HG02840 (cell line): ENCODE measurements around the gene COL6A3.
"Not testable (repeated sequence)": the region's sequence is repeated elsewhere in the genome, so short reads cannot be mapped to it uniquely, and the experiment has no call there.

Experiments used
- ATAC-seq: cut with Tn5 transposase; IDR thresholded peaks from one replicate; pipeline ENCODE4 v1.9.1; 2021; ENCODE audit warnings: mild to moderate bottlenecking, moderate library complexity, moderate number of reproducible peaks; ENCODE audit not compliant: unreplicated experiment, low FRiP score

The COL6A3 gene

DNA sequence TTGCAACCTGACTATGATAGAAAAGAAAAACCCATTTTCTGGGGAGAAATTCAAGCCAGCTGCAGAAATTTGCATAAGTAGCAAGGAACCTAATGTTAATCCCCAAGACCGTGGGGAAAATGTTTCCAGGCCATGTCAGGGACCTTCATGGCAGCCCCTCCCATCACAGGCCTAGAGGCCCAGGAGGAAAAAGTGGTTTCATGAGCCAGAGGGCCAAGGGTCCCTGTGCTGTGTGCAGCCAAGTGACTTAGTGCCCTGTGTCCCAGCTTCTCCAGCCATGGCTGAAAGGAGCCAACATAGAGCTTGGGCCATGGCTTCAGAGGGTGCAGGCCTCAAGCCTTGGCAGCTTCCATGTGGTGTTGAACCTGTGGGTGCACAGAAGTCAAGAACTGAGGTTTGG, 110.7 kb downstream of the COL6A3 start:
- not testable (repeated sequence) for ATAC-seq

DNA sequence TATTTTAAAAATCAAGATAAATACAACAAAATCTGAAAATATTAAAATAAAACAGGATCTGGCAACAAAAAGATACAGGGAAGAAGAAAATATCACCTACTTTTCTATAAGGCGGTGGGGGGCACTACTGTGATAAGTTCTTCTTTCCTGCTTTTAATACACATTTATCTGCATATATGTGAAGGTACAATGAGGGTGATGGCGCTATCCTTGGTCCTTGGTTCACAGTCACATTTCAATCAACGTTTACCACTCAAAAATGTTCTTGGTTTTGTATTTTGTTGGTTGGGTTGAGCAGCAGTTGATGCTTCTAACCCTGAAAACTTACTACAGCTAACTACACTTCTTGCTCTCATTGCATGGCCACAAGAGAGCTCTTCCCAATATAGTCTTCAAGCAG, 112.4 kb downstream of the COL6A3 start:
- no peak for ATAC-seq

- ATAC-seq, result no peak
Measured at GRCh38 chr2:237300739-237301138, 113.2 kb downstream of the COL6A3 start.

DNA sequence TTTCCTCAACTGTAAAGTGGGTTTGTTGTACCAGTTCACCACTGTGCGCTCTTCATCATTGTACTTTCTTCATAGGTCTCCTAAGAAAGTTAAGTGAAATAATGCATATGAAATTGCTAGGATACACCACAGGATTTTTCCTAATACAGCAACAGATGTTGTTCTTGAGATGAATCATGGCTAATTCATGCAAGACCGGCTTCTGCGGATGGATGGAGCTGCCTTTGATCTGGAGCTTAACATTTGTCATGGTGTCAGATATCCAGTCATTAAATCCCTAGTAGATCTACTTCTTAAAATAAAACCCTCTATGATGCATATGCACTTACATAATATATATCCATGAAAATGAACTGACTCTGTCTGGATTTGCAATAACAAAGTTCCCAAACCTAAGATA, 114.1 kb downstream of the COL6A3 start:
- no peak for ATAC-seq

- no peak for ATAC-seq
Measured at GRCh38 chr2:237298151-237299118, 115.5 kb downstream of the COL6A3 start.

DNA sequence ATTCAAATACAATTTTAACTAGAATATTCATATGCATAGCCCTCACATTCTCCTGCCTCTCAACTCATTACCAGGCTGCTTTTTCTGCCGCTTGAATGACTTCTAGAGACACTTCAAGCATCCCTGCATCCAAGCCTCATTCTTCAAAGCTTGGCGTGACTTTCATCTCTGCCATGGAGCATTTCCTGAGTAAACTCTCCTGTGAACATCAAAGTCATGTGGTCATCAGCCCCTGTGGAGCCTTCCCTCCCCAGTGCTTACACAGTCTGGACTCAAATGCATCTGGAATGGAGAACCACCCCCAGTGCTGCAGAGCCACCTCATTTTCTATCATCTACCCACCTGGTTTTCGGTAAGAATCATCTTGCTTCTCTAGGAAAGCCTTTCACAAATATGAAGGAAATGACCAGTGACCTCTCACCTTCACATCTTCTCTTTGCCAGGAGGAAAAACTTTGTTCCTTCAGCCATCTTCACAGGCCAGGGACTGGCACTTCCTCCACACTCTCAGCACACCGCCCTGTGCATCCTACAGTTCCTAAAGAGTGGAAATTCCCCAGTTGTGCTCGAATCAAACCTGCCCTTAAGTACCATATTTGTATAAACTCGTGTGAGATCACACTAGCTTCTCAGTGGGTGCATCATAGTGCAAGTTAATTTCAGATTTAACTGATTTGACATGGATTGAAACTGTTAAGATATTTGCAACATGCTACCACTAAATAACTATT, 116.4 kb downstream of the COL6A3 start:
- no peak for ATAC-seq

GRCh38 chr2:237296756-237297155, 117.2 kb downstream of the COL6A3 start:
- ATAC-seq, result no peak

GRCh38 chr2:237295889-237296480, 118.0 kb downstream of the COL6A3 start:
- no peak for ATAC-seq

DNA sequence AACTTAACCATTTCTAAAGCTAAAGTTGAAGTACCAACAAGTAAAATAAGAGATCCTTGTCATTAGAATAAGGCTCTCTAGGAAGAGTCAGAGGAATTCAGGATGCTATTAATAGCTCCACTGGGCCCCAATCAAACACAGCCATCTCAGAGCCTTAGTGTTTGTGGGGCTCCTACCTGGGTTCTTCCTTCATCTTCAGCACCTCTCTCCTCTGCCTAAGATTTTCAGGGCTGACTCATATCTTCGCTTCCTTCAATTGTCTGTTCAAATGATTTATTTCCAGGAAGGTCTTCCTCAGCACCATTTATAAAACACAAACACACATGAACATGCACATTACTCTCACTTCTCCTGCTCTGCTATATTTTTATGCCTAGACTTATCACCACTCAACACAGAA, 119.5 kb downstream of the COL6A3 start:
- no peak for ATAC-seq

- ATAC-seq, result no peak
Measured at GRCh38 chr2:237293978-237294377, 120.0 kb downstream of the COL6A3 start.

DNA sequence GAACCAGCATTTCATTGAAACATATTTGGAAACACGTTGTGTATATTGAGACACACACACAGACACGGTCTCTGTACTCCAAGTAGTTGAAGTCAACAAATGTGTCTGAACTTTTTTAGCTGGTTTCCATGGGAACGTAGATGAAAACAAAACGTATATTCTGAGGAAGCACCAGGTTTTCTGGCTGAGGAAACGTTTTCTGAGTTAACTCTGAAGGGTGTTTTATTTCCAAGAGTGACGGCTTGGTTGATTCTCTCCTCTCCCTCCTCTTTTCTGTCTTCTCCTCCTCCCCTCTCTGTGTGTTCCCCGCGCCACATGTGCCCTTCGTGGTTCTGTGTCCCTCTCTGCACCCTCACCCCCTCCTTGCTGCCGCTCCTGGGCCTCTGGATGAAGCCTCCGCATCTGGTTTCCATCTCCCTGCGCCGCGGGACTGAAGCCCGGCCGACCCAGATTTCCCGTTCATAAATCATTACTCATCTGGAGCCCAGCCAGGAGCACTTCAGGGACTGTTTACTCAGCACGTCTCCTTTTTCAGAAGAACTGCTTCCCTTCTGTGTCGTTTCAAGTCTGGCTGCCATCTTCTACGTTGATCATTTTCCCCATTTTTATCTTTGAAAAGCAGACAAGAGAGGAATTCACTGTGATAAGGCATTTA, 122.7 kb downstream of the COL6A3 start:
- ATAC-seq, result no peak

- ATAC-seq, result no peak
Measured at GRCh38 chr2:237290261-237290660, 123.7 kb downstream of the COL6A3 start.

DNA sequence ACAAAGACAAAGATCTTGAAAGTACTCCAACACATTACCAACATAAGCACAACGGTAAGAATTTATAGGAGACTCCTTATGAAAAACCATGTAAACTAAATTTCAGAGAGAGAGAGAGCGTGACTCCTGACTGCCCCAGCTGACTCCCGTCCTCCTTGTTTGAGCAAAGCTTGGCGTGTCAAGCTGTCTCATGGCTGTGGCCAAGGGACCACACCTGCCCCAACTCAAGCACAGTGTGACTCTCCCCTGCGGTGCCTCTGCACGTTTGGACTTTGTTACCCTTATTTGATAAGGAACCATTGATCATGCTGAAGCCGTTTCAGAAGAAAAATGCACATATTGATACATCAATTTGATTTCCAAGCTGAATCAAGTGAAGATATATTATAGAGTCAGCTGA, 124.8 kb downstream of the COL6A3 start:
- ATAC-seq, result no peak

DNA sequence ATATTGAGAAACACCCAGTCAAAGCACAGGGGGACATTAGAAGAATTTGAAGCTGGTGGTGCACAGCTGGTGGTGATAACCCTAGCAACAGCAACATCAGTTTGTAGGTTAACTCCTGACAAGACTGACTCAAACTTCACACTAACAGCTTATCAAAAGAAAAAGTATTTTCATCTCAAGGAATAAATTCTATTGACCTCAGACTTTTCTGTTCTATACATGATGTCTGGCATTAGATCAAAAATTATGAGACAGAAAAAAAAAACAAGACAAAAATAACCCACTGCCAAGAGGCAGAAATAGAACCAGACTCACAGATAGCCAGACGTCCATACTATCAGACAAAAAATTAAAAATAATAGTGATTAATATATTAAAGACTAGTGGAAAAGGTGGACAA, 126.1 kb downstream of the COL6A3 start:
- ATAC-seq, result no peak

GRCh38 chr2:237283131-237283928, 130.6 kb downstream of the COL6A3 start:
- no peak for ATAC-seq

DNA sequence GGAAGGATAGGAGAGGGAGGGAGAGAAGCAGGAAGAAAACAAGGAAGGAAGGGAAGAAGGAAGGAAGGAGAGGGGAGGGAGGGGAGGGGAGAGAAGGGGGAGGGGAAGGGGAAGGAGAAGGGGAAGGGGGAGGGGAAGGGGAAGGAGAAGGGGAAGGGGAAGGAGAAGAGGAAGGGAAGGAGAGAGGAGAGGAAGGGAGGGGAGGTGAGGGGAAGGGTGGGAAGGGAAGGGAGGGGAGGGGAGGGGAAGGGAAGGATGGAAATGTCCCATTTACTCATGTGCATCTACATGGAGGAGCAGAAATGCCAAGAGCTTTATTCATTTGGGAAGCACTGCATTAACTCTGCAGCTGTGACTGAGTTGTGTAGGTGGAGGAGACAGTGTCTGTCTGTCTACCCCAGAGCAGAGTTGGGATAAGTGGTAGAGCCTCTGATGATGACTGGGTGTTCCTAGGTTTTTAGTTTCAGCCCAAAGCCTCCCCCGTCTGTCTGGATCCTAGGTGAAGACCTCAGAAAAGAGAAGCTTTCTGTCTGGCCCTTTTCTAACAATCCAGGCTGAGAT, 131.3 kb downstream of the COL6A3 start:
- ATAC-seq, result no peak

DNA sequence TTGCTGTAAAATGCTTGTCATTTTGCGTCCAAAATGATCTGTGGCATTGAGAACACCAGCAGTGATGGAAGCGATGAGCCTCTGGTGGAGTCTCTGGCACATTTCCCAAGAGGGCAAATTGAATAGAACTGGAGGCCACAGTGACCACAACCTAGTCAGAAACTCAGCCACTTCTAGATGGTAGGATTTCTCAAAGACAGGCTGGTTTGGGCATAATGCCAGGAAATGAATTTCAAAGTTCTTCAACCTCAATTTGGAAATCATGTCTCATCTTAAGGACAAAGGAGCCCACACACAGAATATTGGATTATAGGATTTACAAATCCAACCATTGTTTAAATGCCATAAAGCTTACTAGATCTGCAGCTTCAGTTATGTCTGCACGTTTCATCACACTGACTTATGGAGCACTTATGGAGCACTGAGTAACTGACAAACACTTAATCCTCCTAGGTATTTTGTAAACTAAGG, 132.1 kb downstream of the COL6A3 start:
- no peak for ATAC-seq

GRCh38 chr2:237280939-237281338, 133.0 kb downstream of the COL6A3 start:
- no peak for ATAC-seq

- no peak for ATAC-seq
Measured at GRCh38 chr2:237280229-237280628, 133.7 kb downstream of the COL6A3 start.
